NCI-H1105 treated with DMSO at 0.1 percent for 48 hours (cell line): ENCODE data around the gene FRAT2.

Source experiments
- DNase-seq: peaks from one replicate; lab custom pipeline; 2025; lab: John Stamatoyannopoulos, UW

FRAT2 gene

DNA sequence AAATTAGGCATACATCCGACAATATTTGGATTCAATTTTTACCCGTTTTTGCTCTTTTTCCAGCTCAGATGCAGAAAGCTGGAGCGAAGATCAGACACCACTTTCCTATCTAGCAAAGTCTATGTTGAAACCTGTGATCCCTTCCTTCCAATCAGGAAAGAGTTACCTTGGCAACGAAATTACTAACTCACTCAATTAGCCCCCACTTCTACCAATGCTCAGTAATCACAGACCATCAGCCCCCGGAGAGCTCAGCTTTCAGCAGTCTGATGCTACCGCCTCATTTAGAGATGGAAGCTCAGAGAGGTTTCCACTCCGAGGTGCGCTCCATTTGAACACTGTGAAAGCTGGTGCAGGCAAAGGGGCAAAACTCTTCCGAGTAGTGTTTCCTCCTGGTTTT is 8.8 kb downstream of the FRAT2 start:
- DNase-seq = no peak

DNA sequence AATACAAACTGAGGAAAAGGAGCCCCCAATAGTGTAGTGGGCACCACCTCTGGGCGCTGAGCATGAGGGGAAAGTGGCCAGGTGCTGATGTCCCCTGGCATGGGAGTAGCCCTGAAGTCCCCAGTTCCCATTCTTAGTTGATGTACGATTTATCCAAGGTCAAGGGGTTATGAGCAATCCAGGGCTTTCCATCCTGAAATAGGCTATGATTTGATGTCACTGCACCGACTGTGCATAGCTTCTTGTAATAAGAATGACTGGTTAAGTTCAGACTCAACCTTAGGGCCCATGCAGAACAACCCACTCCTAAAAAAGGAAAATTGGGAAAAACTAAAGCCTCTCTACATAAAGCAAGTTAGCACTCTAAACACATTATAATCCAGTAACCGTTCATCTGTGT is 11.0 kb downstream of the FRAT2 start:
- no peak for DNase-seq

DNA sequence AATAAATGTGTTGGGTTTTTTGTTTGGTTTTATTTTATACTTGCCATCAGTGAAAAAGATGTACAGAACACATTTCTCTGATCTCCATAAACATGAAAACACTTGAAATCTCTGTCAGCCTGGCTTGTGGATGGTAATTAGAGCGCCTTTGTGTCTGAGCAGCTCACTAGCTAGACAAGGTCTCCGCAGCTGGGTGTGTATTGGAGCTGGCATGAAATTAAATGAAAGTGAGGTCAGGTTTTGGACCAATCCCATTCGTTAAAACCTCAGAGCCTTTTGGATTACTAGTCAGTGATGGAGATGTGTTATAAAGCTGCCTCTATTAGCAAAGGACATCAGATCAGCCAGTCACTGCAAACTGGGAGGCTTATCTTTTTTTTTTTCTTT is 12.7 kb downstream of the FRAT2 start:
- peak; percentile 73 for DNase-seq

DNA sequence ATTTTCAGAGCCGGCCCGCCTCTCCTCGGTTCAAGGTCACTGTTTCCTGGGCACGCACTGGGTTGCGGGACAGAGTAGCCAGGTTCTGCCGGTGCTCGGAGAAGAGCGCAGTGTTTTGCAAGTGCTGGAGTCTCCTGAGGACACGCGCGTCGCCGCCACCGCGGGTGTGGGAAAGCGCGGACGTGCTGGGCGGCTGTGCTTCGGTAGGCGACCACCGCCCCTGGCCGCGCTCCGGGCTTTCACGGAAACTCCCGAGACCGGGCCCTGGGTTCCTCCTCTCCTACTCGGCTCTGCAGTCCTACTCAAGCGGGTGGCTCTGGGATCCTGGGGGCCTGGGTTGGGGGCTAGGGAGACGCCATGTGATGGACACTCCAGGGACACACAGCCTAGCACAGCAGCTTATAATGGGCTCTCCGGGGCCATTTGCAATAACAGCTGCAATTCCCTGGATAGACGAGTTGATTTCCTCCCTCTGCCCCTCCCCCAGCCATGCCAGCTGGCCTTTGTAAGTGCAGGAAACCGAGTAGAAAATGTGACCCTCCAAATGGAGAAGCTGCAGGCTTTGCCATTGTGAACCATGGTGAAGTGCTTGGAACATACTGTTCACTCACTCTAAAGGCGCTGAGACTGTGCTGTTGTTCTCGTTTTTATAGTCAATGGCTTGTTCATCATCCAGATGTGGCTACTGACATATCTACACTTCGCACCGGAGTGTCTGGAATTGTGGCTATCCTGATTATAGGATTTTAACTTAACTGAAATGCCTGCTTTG is 13.3 kb downstream of the FRAT2 start:
- DNase-seq = peak; percentile 51

DNA sequence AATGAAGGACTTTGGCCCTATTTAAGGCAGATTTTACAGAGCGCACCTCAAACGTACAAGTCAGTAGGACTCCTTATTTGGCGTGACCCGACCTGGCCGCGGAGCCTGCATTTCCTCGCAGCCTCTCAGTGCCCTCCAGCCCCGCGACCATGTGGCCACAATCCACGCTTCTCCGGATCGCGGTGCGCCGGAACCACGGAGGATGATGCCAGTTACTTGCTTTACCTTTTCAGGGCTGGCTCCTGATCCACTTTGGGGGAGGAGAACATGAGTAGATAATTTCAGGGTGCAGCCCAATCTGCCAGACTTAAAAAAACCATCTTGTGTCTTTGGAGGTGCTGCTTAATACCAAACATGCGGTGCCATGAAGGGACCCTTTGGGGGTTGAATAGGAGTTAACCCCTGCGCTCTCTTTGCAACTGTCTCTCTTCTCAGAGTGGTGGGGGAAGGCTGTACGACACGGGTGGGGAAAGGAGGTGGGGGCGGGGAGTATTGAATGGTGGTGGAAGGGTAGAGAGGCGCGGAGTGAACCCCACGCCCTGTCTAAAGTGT is 14.0 kb downstream of the FRAT2 start:
- DNase-seq = no peak

DNA sequence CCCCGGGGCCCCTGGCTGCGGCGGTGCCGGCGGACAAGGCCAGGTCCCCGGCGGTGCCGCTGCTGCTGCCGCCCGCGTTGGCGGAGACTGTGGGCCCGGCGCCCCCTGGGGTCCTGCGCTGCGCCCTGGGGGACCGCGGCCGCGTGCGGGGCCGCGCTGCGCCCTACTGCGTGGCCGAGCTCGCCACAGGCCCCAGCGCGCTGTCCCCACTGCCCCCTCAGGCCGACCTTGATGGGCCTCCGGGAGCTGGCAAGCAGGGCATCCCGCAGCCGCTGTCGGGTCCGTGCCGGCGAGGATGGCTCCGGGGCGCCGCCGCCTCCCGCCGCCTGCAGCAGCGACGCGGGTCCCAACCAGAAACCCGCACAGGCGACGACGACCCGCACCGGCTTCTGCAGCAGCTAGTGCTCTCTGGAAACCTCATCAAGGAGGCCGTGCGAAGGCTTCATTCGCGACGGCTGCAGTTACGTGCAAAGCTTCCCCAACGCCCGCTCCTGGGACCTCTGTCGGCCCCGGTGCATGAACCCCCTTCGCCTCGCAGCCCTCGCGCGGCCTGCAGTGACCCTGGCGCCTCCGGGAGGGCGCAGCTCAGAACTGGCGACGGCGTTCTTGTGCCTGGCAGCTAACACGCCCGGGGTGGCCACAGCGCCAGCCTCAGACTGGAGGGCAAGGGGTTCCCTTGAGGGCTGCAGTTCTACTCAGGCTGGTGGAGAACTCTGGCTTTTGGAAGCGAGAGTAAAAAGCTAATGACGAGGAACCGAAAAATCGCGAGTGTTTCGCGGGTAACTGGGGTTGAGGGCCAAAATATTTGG is 14.7 kb downstream of the FRAT2 start:
- DNase-seq = no peak

DNA sequence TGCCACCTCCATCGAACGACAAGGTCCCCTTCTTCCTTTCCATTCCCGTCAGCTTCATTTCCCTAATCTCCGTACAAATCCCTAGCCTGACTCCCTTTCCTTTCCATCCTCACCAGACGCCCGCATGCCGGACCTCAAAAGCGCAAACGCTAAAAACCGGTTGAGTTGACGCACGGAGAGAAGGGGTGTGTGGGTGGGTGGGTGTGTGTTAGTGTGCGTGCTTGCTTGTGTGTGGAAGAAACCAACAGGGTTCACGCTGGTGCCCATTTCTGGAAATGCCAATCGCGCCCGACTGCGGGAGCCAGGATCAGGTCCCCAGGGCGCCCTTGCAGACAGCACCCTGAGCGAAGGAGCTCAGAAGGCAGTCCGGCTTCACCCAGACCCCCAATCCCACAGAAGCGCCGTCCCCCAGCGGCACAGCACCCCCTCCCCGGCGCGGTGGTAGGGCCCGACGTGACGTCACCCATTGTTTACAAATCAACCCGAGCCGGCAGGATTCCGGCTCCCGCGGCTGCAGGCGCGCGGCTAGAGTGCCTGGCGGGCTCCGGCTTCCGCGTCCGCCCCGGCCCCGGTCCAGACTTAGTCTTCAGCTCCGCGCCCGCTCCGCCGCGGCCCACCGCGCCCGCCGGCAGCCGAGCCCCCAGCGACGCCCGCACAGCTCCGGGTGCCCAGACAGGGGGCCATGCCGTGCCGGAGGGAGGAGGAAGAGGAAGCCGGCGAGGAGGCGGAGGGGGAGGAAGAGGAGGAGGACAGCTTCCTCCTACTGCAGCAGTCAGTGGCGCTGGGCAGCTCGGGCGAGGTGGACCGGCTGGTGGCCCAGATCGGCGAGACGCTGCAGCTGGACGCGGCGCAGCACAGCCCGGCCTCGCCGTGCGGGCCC is 15.5 kb downstream of the FRAT2 start, which contains the start of gene FRAT1:
Gene FRAT1, plus strand, starts transcription at position 500 of the 880 bp plus-strand sequence. Its CDS starts 183 bp downstream, at position 683.
- peak; percentile 68 for DNase-seq

DNA sequence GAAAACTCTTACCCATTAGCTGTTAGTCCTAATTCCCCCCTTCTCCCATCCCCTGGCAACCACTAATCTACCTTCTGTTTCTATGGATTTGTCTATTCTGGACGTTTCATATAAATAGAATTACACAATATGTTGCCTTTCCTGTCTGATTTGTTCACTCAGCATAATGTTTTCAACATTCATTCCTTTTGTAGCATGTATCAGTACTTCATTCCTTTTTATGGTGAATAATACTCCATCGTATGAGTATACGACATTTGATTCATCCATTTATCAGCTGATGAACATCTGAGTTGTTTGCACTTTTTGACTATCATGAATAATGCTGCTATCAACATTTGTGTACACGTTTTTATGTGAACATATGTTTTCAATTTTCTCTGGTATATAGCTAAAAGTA is 19.9 kb downstream of the FRAT2 start:
- no peak for DNase-seq

DNA sequence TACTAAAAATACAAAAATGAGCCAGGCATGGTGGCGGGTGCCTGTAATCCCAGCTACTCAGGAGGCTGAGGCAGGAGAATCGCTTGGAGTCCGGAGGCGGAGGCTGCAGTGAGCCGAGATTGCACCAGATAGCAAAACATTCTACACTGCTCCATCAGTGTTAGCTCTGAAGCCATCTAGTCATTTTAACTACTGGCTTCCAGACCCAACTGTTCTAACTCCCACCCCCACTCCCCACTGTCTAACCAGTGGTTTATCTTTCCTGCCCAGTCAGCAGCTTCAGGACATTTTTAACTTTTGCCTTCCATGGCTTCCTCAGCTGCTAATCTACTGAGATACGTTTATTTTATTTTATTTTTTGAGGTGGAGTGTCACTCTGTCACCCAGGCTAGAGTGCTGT is 21.6 kb downstream of the FRAT2 start:
- DNase-seq = no peak

DNA sequence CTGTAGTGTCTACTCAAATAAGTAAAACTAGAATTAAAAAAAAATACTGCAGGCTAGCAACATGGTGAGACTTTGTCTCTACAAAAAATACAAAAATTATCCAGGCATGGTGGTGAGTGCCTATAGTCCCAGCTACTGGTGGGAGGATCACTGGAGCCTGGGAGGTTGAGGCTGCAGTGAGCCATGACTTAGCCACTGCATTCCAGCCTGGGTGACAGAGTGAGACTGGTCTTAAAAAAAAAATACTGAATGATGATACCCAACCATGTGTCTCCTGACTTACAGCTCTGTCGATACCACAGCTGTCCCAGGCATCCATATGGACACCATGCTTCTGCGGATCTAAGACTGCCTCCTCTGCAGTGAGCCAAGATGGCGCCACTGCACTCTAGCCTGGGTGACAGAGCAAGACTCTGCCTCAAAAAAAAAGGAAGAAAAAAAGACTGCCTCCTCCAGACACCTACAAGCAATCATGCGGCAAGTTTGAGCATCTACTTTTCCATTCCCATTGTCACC is 23.4 kb downstream of the FRAT2 start:
- no peak for DNase-seq

DNA sequence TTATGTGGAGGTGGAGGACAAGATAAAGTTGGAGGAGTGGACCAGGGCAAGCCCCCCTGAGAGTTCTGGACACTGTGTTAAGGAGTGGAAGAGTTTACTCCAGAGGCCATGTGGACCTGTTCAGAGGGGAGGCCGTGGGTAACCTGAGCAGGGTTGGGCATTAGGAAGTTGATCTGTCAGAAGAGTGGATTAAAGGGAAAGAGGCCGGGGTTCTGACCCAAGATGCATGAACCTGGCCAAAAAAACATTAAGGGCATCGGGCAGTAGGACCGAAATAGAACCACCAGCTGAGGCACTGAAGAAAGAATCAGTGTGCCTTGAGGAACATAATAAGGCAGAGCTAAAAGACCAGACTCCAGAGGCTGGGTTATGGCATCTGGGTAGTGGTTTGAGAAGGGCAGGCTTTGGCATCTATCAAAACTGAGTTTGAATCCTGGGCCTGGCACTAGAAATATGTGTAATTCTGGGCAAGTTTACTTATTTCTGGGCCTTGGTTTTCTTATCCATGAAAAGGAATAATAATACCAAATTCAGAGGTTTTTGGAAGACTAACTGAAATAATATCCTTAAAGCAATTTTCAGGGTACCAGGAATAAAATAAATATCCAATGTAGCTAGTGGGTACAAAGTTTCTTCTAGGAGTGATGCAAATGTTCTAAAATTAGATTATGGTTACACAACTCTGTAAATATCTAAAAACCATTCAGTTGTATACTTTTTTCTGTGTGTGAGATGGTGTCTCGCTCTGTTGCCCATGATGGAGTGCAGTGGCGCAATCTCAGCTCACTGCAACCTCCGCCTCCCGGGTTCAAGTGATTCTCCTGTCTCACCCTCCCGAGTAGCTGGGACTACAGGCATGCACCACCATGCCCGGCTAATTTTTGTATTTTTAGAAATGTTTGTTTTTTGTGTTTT is 26.4 kb downstream of the FRAT2 start:
- no peak for DNase-seq

DNA sequence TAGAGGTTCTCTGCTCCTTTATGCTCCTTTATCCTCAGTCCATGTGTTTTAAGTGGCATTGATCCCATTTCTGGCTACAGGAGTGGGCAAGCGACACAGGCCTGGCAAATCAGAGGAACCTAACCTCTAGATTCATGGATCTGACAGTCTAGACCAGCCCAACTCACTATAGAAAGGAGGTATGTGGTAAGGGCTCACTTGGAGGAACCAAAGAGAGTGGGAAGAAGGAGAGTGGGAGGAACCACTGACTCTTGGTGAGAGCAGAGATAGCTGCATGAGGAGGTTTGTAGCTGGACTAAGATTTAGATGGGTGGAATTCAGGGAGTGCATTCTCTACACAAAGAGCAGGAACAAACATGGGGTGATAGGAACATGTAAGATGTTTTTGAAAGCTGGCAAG is 27.1 kb downstream of the FRAT2 start:
- no peak for DNase-seq

DNA sequence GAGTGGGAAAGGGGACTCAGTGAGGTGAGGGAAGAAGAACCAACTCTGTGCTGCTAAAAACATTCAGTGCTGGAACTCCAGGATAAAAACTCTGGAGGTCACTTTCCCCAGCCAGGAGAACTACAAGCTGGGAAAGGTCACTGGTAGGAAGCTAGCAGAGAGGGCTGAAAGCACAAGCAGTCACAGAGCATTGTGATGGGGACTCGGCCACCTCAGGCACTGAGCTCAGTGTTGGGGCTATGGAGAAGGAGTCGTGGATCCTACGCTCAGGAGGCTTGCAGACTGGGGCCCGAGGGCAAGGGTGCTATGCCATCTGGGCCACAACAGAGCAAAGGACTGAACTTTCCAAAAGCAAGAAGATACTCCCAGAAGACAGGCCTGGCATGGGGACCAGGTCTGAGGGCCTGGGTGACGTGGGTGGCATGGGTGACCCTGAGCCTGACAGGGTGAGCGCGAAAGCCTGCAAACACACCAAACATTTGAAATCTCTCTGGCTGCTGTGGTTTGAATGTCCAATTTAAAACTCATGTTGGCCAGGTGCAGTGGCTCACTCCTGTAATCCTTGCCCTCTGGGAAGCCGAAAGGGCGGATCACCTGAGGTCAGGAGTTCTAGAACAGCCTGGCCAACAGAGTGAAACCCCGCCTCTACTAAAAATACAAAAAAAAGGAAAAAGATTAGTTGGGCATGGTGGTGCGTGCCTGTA is 32.3 kb downstream of the FRAT2 start:
- no peak for DNase-seq

DNA sequence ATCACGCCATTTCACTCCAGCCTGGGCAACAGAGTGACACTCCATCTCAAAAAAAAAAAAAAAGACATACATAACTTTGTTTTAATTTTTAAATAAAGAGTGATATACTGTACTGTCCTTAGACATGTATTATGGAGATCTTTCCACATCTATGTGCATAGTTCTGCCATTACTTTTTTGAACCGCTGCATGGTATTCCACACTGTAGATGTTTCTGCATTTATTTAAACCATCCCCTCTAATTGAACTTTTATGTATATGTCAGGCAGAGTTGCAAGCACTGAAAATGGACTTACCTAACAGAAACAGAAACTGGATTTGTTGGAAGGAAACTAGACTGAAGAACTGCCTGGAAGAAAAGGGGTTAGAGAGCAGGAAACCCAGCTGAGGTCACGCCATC is 33.5 kb downstream of the FRAT2 start:
- DNase-seq = no peak

DNA sequence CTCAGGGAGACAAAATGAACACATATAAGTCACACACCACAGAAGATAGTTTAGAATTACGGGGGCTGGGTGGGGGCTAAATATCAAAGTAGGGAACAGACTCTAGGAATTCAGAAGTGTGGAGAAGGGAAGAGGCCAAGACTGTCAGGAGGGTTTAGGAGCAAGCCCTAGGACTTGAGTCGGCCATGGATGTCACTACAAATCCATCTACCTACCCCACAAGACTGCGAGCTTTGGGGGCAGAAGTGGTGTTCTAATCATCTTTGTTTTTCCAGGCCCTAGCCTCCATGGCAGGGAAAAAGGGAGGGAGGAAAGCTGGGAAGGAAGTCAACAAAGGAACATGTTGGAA is 36.3 kb downstream of the FRAT2 start:
- DNase-seq = no peak

DNA sequence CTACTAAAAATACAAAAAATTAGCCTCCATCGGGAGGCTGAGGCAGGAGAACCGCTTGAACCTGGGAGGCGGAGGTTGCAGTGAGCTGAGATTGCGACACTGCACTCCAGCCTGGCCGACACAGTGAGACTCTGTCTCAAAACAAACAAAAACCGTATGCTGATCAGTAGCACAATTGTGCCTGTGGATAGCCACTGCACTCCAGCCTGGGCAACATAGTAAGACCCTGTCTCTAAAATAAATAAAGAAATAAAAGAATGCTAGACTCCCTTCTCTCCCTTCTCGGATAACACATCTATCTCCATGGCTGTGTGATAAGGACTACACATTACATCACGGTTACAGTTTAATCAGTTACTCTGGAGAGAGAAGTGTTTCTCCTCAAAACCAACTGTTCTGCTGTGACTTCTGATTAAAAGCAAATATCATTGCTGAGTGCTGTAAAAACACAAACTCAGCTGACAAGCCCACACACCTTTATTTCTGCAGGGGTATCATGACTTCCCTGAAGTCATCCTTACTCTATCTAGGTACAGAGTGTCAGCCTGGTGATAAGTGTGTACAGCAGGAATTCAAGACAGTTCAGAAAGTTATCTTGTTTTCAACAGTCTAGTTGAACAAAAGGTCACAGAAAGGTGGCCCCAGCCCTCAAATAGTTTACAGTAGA is 36.8 kb downstream of the FRAT2 start:
- no peak for DNase-seq

DNA sequence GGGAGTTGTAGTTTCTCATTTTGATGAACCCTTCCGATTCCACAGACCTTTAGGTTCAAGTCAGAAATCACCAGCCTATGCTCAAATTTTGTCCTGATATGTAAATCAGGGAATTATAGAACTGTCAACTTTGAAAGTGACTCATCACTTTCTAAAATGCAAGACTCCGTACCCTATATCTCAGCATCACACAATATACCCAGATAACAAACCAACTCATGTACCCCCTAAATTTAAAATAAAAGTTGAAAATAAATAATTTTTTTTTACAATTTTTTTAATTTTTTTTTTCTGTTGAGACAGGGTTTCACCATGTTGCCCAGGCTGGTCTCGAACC is 41.7 kb downstream of the FRAT2 start:
- no peak for DNase-seq

DNA sequence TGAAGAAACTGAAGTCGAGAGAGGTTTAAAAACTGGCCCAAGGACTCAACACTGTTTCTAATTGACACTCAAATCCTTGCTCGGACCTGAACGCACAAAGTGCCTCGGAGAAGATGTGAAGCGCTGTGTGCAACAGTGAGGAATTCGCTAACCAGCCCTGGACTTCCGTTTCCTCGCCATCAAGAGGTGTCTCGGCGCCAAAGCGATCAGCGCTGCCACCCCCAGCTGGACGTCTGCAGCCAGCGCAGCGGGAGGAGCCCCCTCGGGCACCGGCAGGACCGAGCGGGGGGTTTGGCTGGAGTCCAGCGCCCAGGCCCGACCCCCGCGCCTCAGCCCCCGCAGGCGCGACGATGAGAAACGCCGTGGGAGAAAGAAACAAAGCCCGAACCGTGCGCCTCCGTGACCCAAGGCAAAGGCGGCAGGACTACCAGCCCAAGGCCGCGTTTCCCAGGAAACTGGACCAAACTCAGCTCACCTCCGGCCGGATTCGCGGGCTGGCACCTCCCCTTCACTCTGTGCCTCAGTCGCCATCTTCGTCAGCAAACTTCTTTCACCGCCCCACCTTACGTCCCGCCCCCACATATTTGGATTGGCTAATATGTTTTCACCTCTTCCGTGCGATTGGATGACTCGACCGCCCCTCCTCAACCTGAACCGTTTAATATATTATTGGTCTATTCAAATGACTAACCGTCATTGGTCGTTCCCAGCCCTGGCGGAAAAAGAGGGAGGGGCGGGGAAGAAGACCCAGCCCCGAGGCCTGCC is 42.2 kb downstream of the FRAT2 start, which contains the start of gene ARHGAP19:
Gene ARHGAP19, minus strand, starts transcription at position 541 of the 765 bp plus-strand sequence. Its CDS starts 10 bp downstream, at position 531.
- peak; percentile 96 for DNase-seq
